HepG2 (cell line): ENCODE results near the gene COL9A2. TPM values are rescaled to one million over a fixed set of nuclear protein-coding genes. Genes with fewer than 3 reads are reported as not detected.
A peak's percentile ranks its signal among the peaks of the same experiment; 100 is the strongest.

Experiments used
- ATF7 ChIP-seq, 2 experiments: fragments of 450-650 bp in 1 of 2; sonication (generic) in 1 of 2; formaldehyde crosslinking in 1 of 2; IDR thresholded peaks; 2 replicates each; pipeline versions ENCODE4 v1.4.0 to v1.6.1; 2016 to 2020; ENCODE audit warnings: antibody characterized with exemption in 1 of 2, mild to moderate bottlenecking in 1 of 2, missing genetic modification reagents in 1 of 2
- CCAR2 ChIP-seq: fragments of 200-400 bp; formaldehyde crosslinking; optimal IDR thresholded peaks from 2 replicates; pipeline ENCODE3; 2018; ENCODE audit warnings: low read depth, mild to moderate bottlenecking, low read length, moderate library complexity
- FOXA3 ChIP-seq: IDR thresholded peaks from 2 replicates; pipeline ENCODE4 v1.6.1; 2016; ENCODE audit warnings: missing genetic modification reagents, missing compliant biosample characterization
- HNRNPLL ChIP-seq: fragments of 200-400 bp; formaldehyde crosslinking; IDR thresholded peaks from 2 replicates; pipeline ENCODE4 v1.6.1; 2017; ENCODE audit warnings: mild to moderate bottlenecking, low read depth, low read length; ENCODE audit not compliant: poor library complexity, severe bottlenecking
- NAIF1 ChIP-seq: sonication (generic); formaldehyde crosslinking; IDR thresholded peaks from 2 replicates; pipeline ENCODE4 v1.5.0; 2020; ENCODE audit warnings: mild to moderate bottlenecking, missing genetic modification reagents, borderline replicate concordance
- NR2F2 ChIP-seq: IDR thresholded peaks from 2 replicates; pipeline ENCODE4 v1.6.1; 2012; ENCODE audit warnings: low read depth, inconsistent platforms, borderline replicate concordance
- RBAK ChIP-seq: sonication (generic); formaldehyde crosslinking; IDR thresholded peaks from 2 replicates; pipeline ENCODE4 v1.5.1; 2020; ENCODE audit warnings: mild to moderate bottlenecking, missing genetic modification reagents
- RBM39 ChIP-seq: fragments of 200-400 bp; formaldehyde crosslinking; IDR thresholded peaks from one replicate; pipeline ENCODE4 v1.6.1; 2018; ENCODE audit warnings: antibody characterized with exemption, mild to moderate bottlenecking, low read depth, low read length; ENCODE audit not compliant: poor library complexity, severe bottlenecking
- RNF2 ChIP-seq: fragments of 450-650 bp; conservative IDR thresholded peaks from 2 replicates; pipeline ENCODE4 v1.6.1; 2016; ENCODE audit warnings: low read depth
- SALL1 ChIP-seq: sonication (generic); formaldehyde crosslinking; IDR thresholded peaks from 2 replicates; pipeline ENCODE4 v1.8.0; 2022; ENCODE audit warnings: mild to moderate bottlenecking, missing genetic modification reagents
- SALL2 ChIP-seq: sonication (generic); formaldehyde crosslinking; IDR thresholded peaks from 2 replicates; pipeline ENCODE4 v1.8.1; 2023; ENCODE audit warnings: mild to moderate bottlenecking, missing genetic modification reagents, inconsistent platforms
- SIX1 ChIP-seq: sonication (generic); formaldehyde crosslinking; IDR thresholded peaks from 2 replicates; pipeline ENCODE4 v1.4.0; 2020; ENCODE audit warnings: missing genetic modification reagents, borderline replicate concordance
- SRSF1 ChIP-seq: fragments of 200-400 bp; formaldehyde crosslinking; optimal IDR thresholded peaks from 2 replicates; pipeline ENCODE3; 2017; ENCODE audit warnings: mild to moderate bottlenecking, low read depth, low read length, moderate library complexity
- ZNF296 ChIP-seq: sonication (generic); formaldehyde crosslinking; conservative IDR thresholded peaks from 2 replicates; pipeline ENCODE4 v1.5.0; 2020; ENCODE audit warnings: mild to moderate bottlenecking, missing genetic modification reagents
- polyA plus RNA-seq, 8 experiments: library from polyadenylated mRNA; depleted of rRNA in 3 of 8; stranded (reverse) in 7 of 8; unstranded in 1 of 8; fragments of >200 nt; fragmentation: Illumina TruSeq in 4 of 8; extraction: Trizol in 4 of 8; gene quantifications; 2 replicates each; pipeline versions ENCODE4 v1.2.1 to v1.2.3, GENCODE V29; 2011 to 2016; ENCODE audit warnings: low read depth in 4 of 8, missing spikeins in 1 of 8, mixed read lengths in 1 of 8; ENCODE audit not compliant: insufficient read depth in 1 of 8
- total RNA-seq, 5 experiments: library from RNA; depleted of rRNA; stranded (reverse); fragments of >200 nt; fragmentation: Illumina TruSeq; extraction: Trizol; gene quantifications; 2 replicates each; pipeline ENCODE4 v1.2.3, GENCODE V29; 2016; ENCODE audit warnings: low read depth in 1 of 5
- TF ChIP-seq, protein P1 (sequence below): IDR thresholded peaks from 2 replicates; pipeline ENCODE4 v1.6.1; 2016; ENCODE audit warnings: mild to moderate bottlenecking
- TF ChIP-seq, protein P2 (sequence below), 2 experiments: sonication (generic) in 1 of 2; formaldehyde crosslinking in 1 of 2; IDR thresholded peaks; 2 replicates each; pipeline versions ENCODE4 v1.6.1 to v1.9.0; 2014 to 2022; ENCODE audit warnings: antibody characterized with exemption in 1 of 2, borderline replicate concordance in 1 of 2, inconsistent platforms in 1 of 2, low read depth in 1 of 2, missing genetic modification reagents in 1 of 2
- TF ChIP-seq, protein P3 (sequence below): sonication (generic); formaldehyde crosslinking; IDR thresholded peaks from 2 replicates; pipeline ENCODE4 v1.4.0; 2020; ENCODE audit warnings: missing genetic modification reagents
- TF ChIP-seq, protein P4 (sequence below): sonication (generic); formaldehyde crosslinking; IDR thresholded peaks from 2 replicates; pipeline ENCODE4 v1.5.0; 2020; ENCODE audit warnings: missing genetic modification reagents
- TF ChIP-seq, protein P5 (sequence below): IDR thresholded peaks from 2 replicates; pipeline ENCODE4 v1.6.1; 2018; ENCODE audit warnings: missing genetic modification reagents, mild to moderate bottlenecking, missing compliant biosample characterization

The COL9A2 gene
- total and polyA plus RNA-seq, 2 of the 13 experiments (the other 11 are each of a cell fraction or from before 2014, with no cell fraction given), result 20.2 to 26.9 TPM

DNA sequence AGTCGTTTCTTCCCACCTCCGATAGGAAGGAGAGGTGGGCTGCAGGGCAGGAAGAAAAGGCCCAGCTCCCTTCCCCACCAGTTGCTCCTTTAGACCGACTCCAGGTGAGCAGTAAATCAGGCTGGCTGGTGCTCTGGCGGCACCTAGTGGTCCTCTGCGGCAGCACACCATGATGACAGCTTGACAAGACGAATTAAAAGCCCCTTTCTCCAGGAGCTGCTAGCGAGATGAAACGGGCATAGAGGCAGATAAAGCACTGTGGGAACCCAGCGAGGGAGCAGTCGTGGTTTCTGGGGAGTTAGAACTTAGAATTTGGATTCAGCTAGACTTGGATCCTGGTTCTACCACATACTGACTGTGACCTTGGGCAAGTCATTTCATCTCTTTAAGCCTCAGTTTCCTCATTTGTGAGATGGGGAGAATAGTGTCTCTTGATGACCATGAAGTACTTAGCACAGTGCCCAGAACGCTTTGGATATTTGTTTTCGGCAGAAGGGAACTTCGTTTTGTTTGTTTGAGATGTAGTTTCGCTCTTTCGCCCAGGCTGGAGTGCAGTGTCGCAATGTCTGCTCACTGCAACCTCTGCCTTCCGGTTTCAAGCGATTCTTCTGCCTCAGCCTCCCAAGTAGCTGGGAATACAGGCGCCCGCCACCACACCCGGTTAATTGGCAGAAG, 21.8 kb upstream of the COL9A2 start (continued):
- TF ChIP-seq RBAK (CRISPR knock-in tag), result no peak
- TF ChIP-seq RBM39, result no peak
- TF ChIP-seq, protein P1, sequence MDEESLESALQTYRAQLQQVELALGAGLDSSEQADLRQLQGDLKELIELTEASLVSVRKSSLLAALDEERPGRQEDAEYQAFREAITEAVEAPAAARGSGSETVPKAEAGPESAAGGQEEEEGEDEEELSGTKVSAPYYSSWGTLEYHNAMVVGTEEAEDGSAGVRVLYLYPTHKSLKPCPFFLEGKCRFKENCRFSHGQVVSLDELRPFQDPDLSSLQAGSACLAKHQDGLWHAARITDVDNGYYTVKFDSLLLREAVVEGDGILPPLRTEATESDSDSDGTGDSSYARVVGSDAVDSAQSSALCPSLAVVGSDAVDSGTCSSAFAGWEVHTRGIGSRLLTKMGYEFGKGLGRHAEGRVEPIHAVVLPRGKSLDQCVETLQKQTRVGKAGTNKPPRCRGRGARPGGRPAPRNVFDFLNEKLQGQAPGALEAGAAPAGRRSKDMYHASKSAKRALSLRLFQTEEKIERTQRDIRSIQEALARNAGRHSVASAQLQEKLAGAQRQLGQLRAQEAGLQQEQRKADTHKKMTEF (CRISPR knock-in tag), result peak; percentile 28; the same call in 1 of the 2 replicates
- TF ChIP-seq NAIF1 (CRISPR knock-in tag), result no peak
- TF ChIP-seq HNRNPLL, result no peak
- TF ChIP-seq, protein P2, sequence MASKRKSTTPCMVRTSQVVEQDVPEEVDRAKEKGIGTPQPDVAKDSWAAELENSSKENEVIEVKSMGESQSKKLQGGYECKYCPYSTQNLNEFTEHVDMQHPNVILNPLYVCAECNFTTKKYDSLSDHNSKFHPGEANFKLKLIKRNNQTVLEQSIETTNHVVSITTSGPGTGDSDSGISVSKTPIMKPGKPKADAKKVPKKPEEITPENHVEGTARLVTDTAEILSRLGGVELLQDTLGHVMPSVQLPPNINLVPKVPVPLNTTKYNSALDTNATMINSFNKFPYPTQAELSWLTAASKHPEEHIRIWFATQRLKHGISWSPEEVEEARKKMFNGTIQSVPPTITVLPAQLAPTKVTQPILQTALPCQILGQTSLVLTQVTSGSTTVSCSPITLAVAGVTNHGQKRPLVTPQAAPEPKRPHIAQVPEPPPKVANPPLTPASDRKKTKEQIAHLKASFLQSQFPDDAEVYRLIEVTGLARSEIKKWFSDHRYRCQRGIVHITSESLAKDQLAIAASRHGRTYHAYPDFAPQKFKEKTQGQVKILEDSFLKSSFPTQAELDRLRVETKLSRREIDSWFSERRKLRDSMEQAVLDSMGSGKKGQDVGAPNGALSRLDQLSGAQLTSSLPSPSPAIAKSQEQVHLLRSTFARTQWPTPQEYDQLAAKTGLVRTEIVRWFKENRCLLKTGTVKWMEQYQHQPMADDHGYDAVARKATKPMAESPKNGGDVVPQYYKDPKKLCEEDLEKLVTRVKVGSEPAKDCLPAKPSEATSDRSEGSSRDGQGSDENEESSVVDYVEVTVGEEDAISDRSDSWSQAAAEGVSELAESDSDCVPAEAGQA (IDR thresholded peaks at IDR 0.05; ENCODE audit: low read depth), result no peak
- TF ChIP-seq, protein P2 (CRISPR knock-in tag; IDR thresholded peaks at IDR 0.05; ENCODE audit: borderline replicate concordance), result no peak
- TF ChIP-seq, protein P3, sequence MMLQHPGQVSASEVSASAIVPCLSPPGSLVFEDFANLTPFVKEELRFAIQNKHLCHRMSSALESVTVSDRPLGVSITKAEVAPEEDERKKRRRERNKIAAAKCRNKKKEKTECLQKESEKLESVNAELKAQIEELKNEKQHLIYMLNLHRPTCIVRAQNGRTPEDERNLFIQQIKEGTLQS (CRISPR knock-in tag), result no peak
- TF ChIP-seq RNF2, result no peak
- TF ChIP-seq SALL1 (CRISPR knock-in tag), result peak; percentile 61
- TF ChIP-seq ZNF296 (CRISPR knock-in tag), result no peak
- no peak for TF ChIP-seq SRSF1
- peak; percentile 27; the same call in 1 of the 2 replicates for TF ChIP-seq FOXA3 (CRISPR knock-in tag)
- TF ChIP-seq SALL2 (CRISPR knock-in tag), result no peak
- TF ChIP-seq ATF7 (IDR thresholded peaks at IDR 0.05), result no peak
- TF ChIP-seq ATF7 (CRISPR knock-in tag; IDR thresholded peaks at IDR 0.05), result no peak
- TF ChIP-seq, protein P4, sequence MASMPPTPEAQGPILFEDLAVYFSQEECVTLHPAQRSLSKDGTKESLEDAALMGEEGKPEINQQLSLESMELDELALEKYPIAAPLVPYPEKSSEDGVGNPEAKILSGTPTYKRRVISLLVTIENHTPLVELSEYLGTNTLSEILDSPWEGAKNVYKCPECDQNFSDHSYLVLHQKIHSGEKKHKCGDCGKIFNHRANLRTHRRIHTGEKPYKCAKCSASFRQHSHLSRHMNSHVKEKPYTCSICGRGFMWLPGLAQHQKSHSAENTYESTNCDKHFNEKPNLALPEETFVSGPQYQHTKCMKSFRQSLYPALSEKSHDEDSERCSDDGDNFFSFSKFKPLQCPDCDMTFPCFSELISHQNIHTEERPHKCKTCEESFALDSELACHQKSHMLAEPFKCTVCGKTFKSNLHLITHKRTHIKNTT (CRISPR knock-in tag), result no peak
- no peak for TF ChIP-seq NR2F2
- TF ChIP-seq, protein P5, sequence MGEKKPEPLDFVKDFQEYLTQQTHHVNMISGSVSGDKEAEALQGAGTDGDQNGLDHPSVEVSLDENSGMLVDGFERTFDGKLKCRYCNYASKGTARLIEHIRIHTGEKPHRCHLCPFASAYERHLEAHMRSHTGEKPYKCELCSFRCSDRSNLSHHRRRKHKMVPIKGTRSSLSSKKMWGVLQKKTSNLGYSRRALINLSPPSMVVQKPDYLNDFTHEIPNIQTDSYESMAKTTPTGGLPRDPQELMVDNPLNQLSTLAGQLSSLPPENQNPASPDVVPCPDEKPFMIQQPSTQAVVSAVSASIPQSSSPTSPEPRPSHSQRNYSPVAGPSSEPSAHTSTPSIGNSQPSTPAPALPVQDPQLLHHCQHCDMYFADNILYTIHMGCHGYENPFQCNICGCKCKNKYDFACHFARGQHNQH (CRISPR knock-in tag), result no peak; the same call in 1 of the 2 replicates
- no peak for TF ChIP-seq CCAR2
- peak; percentile 58; the same call in 1 of the 2 replicates for TF ChIP-seq SIX1 (CRISPR knock-in tag)
